Brain microvascular endothelial cell (primary cell): ENCODE measurements around the gene MDN1.
"Not testable (repeated sequence)": the region's sequence is repeated elsewhere in the genome, so short reads cannot be mapped to it uniquely, and the experiment has no call there.

Experiments used
- DNase-seq: peaks from one replicate; pipeline ENCODE4 v3.0.0-alpha.2; 2020
- H3K27ac ChIP-seq: fragments of 250-450 bp; sonication (Bioruptor Pico); 2 replicates; pipeline ENCODE4 v1.5.1; 2020; ENCODE audit warnings: mild to moderate bottlenecking, moderate library complexity
- H3K27me3 ChIP-seq: fragments of 250-450 bp; sonication (Bioruptor Pico); replicated peaks from 2 replicates; pipeline ENCODE4 v1.5.1; 2020; ENCODE audit warnings: mild to moderate bottlenecking
- H3K36me3 ChIP-seq: fragments of 250-450 bp; sonication (Bioruptor Pico); replicated peaks from 2 replicates; pipeline ENCODE4 v1.5.1; 2020; ENCODE audit warnings: mild to moderate bottlenecking
- H3K4me3 ChIP-seq: 2 replicates; pipeline ENCODE4 v1.5.1; 2011; ENCODE audit warnings: low read depth, mild to moderate bottlenecking, control low read depth, low read length, moderate library complexity
- CTCF ChIP-seq: IDR thresholded peaks from 2 replicates; pipeline ENCODE4 v1.5.1; 2011; ENCODE audit warnings: low read depth, mild to moderate bottlenecking, moderate library complexity, low read length, control low read depth, inconsistent platforms; ENCODE audit errors: missing control alignments
- in situ Hi-C: cut with HindIII; loops from 2 replicates; pipeline ENCODE4 v1.10.0; 2017; ENCODE audit warnings: low sequenced_read_pairs, low pct_ligation_motif_present

The MDN1 gene

GRCh38 chr6:89836639-89837222 lies 17.1 kb upstream of the MDN1 start:
- TF ChIP-seq CTCF, result no peak
- peaks cover 13% of the 10 kb centered on the region for H3K36me3 ChIP-seq
- no peaks in the 10 kb centered on the region for H3K27me3 ChIP-seq
- no peak overlapping the region for H3K4me3 ChIP-seq
- DNase-seq, result no peak
- no peak overlapping the region for H3K27ac ChIP-seq
- in situ Hi-C loops, result no loop called here

- Histone ChIP-seq H3K27me3 (no peaks in the 10 kb centered on the region), H3K36me3 (peaks cover 13% of the 10 kb centered on the region), H3K27ac (no peak overlapping the region), H3K4me3 (no peak overlapping the region)
- TF ChIP-seq CTCF, result no peak
- no peak for DNase-seq
- in situ Hi-C loops, result no loop called here
These were observed 15.5 kb upstream of the MDN1 start for GRCh38 chr6:89834884-89835792.

DNA sequence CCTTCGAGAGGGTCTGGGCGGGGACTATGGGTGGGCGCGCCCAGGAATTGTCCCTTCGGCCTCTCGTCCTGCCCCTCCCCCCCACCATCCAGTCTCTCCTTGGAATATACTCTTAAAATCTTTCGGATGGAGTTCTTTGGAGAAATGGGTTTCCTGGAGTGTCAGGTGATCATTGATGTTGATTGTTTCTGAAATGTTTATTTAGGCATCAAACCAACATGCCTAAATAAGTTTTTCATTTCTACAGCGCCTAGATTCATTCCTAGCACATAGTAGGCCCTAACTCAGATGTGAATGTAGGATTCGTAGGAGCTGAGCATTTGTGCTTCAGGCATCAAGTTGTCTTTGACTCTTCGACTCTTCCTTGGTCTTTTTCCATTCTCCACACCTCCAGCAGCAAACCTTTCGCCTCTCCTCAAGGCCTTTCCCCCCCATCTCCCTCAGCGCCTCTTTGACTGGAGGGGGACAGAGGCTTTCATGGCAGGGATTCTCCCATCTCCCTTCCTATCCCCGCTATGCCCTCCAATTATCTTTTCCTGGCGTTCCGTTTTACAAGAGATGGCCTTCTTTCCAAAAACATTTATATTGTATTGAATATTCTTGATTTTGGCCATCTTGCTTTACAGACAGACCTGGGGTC lies 10.7 kb upstream of the MDN1 start:
- TF ChIP-seq CTCF, result no peak
- H3K27ac ChIP-seq, result peak overlapping the region; percentile 58
- DNase-seq, result no peak

GRCh38 chr6:89829472-89830169 lies 10.0 kb upstream of the MDN1 start, which contains the start of gene CASP8AP2:
CASP8AP2 (plus strand) TSS chr6:89829880.
- no peak for TF ChIP-seq CTCF
- no peaks in the 10 kb centered on the region for H3K27me3 ChIP-seq
- peak; percentile 97 for DNase-seq
- peak within 1 kb of the TSS; percentile 58 for H3K27ac ChIP-seq
- H3K36me3 ChIP-seq, result peaks cover 6% of the 10 kb centered on the region
- in situ Hi-C loops, result no loop called here
- H3K4me3 ChIP-seq, result peak within 1 kb of the TSS; percentile 95

More for the DNA sequence above, 10.7 kb upstream of the MDN1 start:
- in situ Hi-C loops, result no loop called here
- H3K36me3 ChIP-seq, result peaks cover 6% of the 10 kb centered on the region
- H3K4me3 ChIP-seq, result peak overlapping the region; percentile 95
- no peaks in the 10 kb centered on the region for H3K27me3 ChIP-seq

DNA sequence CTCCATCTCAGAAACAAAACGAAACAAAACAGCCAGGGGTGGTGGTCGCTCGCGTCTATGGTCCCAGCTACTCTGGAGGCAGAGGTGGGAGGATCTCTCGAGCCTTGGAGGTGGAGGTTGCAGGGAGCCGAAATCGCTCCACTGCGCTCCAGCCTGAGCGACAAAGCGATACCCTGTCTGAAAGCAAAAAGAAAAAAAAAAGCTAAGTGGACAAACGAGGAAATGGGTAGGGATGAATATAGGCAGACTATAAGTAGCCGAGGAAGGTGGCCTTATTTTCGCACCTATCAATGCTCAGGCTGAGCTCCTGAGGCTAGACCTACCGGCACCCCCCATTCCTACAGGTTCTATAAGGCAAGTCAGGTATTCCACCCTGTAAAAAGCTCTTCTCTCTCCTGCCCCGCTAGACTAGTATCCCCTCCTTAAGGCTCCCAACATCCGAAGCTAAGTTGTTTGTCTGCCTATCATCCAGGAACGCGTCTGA lies 9.4 kb upstream of the MDN1 start:
- Histone ChIP-seq H3K4me3 (peak overlapping the region; percentile 80), H3K36me3 (peaks cover 6% of the 10 kb centered on the region), H3K27ac (peak overlapping the region; percentile 44), H3K27me3 (no peaks in the 10 kb centered on the region)
- in situ Hi-C loops, result no loop called here
- no peak for TF ChIP-seq CTCF
- DNase-seq, result no peak

GRCh38 chr6:89828475-89828987 lies 8.9 kb upstream of the MDN1 start:
- in situ Hi-C loops, H3K36me3 ChIP-seq, DNase-seq, H3K27me3 ChIP-seq: not testable (repeated sequence)
- peak overlapping the region; percentile 80 for H3K4me3 ChIP-seq
- peak overlapping the region; percentile 44 for H3K27ac ChIP-seq
